IMR-90 (cell line): ENCODE measurements around the gene PRRG1. TPM values are rescaled to one million over a fixed set of nuclear protein-coding genes. Genes with fewer than 3 reads are reported as not detected.

Experiments
- ATAC-seq: fragments of 200-7000 bp; cut with Tn5 transposase; 2 replicates; pipeline ENCODE4 v1.9.1; 2020; ENCODE audit warnings: low read depth, mild to moderate bottlenecking, moderate library complexity
- BruUV-seq: library from RNA; stranded (reverse); fragments of 400-500 nt; replicated peaks from 2 replicates; lab custom pipeline; 2021; lab: Mats Ljungman, UMichigan
- CTCF ChIA-PET: fragments of 300-600 bp; formaldehyde crosslinking; extraction: SDS; loops from one replicate; lab custom pipeline; 2021; ENCODE audit warnings: antibody characterized with exemption; lab: Yijun Ruan, JAX
- POLR2A ChIA-PET: fragments of 300-600 bp; sonication (Branson Sonifier 250); formaldehyde crosslinking; loops from one replicate; lab custom pipeline; 2022; ENCODE audit warnings: antibody characterized with exemption; ENCODE audit not compliant: unreplicated experiment; lab: Charles Lee
- DNase-seq: peaks from one replicate; pipeline ENCODE4 v3.0.0; 2013
- H2AFZ ChIP-seq: replicated peaks from 2 replicates; pipeline ENCODE3; 2013; ENCODE audit warnings: low read length, mild to moderate bottlenecking; ENCODE audit not compliant: poor library complexity
- H2AK5ac ChIP-seq: 2 replicates; pipeline ENCODE4 v1.6.1; 2013; ENCODE audit warnings: low read depth, low read length, inconsistent platforms
- H2AK9ac ChIP-seq: replicated peaks from 2 replicates; pipeline ENCODE3; 2013; ENCODE audit warnings: mild to moderate bottlenecking, low read depth, low read length, moderate library complexity; ENCODE audit not compliant: poor library complexity
- H2BK120ac ChIP-seq: 2 replicates; pipeline ENCODE4 v1.6.1; 2013; ENCODE audit warnings: low read depth, low read length, inconsistent platforms
- H2BK15ac ChIP-seq: 3 replicates; pipeline ENCODE4 v1.6.1; 2013; ENCODE audit warnings: low read depth, low read length, inconsistent platforms
- H2BK20ac ChIP-seq: 2 replicates; pipeline ENCODE4 v1.6.1; 2013; ENCODE audit warnings: low read depth, mild to moderate bottlenecking, inconsistent platforms, low read length, moderate library complexity
- H2BK5ac ChIP-seq: 2 replicates; pipeline ENCODE4 v1.6.1; 2013; ENCODE audit warnings: mild to moderate bottlenecking, low read depth, low read length, inconsistent platforms; ENCODE audit not compliant: poor library complexity, severe bottlenecking
- H3K14ac ChIP-seq: replicated peaks from 2 replicates; pipeline ENCODE4 v1.6.1; 2013; ENCODE audit warnings: low read depth, low read length, inconsistent platforms
- H3K18ac ChIP-seq: 2 replicates; pipeline ENCODE4 v1.6.1; 2013; ENCODE audit warnings: low read depth, low read length, control low read depth
- H3K23ac ChIP-seq: 2 replicates; pipeline ENCODE4 v1.6.1; 2013; ENCODE audit warnings: low read depth, low read length, inconsistent platforms
- H3K27ac ChIP-seq: 2 replicates; pipeline ENCODE4 v1.5.1; 2013; ENCODE audit warnings: mild to moderate bottlenecking, control low read depth, low read length; ENCODE audit not compliant: insufficient read depth
- H3K27me3 ChIP-seq: 2 replicates; pipeline ENCODE4 v1.6.1; 2013; ENCODE audit warnings: low read length; ENCODE audit not compliant: control insufficient read depth, insufficient read depth
- H3K36me3 ChIP-seq: 2 replicates; pipeline ENCODE4 v1.6.1; 2013; ENCODE audit warnings: low read length, mixed read lengths; ENCODE audit not compliant: control insufficient read depth, insufficient read depth
- H3K4ac ChIP-seq: 2 replicates; pipeline ENCODE4 v1.6.1; 2013; ENCODE audit warnings: low read depth, low read length, inconsistent platforms
- H3K4me1 ChIP-seq: 2 replicates; pipeline ENCODE4 v1.6.1; 2013; ENCODE audit warnings: low read length, mixed read lengths; ENCODE audit not compliant: control insufficient read depth, insufficient read depth
- H3K4me2 ChIP-seq: 2 replicates; pipeline ENCODE4 v1.6.1; 2013; ENCODE audit warnings: low read depth, mild to moderate bottlenecking, control low read depth, low read length, moderate library complexity
- H3K4me3 ChIP-seq: 2 replicates; pipeline ENCODE4 v1.5.1; 2013; ENCODE audit warnings: low read depth, mild to moderate bottlenecking, control low read depth, low read length, moderate library complexity; ENCODE audit not compliant: insufficient read depth
- H3K56ac ChIP-seq: 2 replicates; pipeline ENCODE4 v1.6.1; 2013; ENCODE audit warnings: low read length, inconsistent platforms; ENCODE audit not compliant: insufficient read depth; ENCODE audit errors: extremely low read depth
- H3K79me1 ChIP-seq, 2 experiments: 2 replicates each; pipeline ENCODE4 v1.6.1; 2013; ENCODE audit warnings: low read length in 2 of 2, inconsistent platforms in 1 of 2, low read depth in 1 of 2
- H3K9ac ChIP-seq: 2 replicates; pipeline ENCODE4 v1.6.1; 2013; ENCODE audit warnings: low read depth, low read length, control low read depth
- H3K9me1 ChIP-seq: 2 replicates; pipeline ENCODE4 v1.6.1; 2013; ENCODE audit warnings: low read length, inconsistent platforms; ENCODE audit not compliant: insufficient read depth
- H3K9me3 ChIP-seq: 2 replicates; pipeline ENCODE4 v1.6.1; 2013; ENCODE audit warnings: low read length; ENCODE audit not compliant: control insufficient read depth, insufficient read depth
- H4K20me1 ChIP-seq: 2 replicates; pipeline ENCODE4 v1.6.1; 2013; ENCODE audit warnings: low read length, inconsistent platforms; ENCODE audit not compliant: insufficient read depth
- H4K5ac ChIP-seq: 2 replicates; pipeline ENCODE4 v1.6.1; 2013; ENCODE audit warnings: mild to moderate bottlenecking, low read depth, low read length, control low read depth
- H4K8ac ChIP-seq, 2 experiments: 2 replicates each; pipeline ENCODE4 v1.6.1; 2013; ENCODE audit warnings: low read depth in 2 of 2, low read length in 2 of 2, control low read depth in 1 of 2, inconsistent platforms in 1 of 2
- H4K91ac ChIP-seq: 2 replicates; pipeline ENCODE4 v1.6.1; 2013; ENCODE audit warnings: low read depth, low read length, inconsistent platforms; ENCODE audit not compliant: insufficient read depth
- CEBPB ChIP-seq: IDR thresholded peaks from 2 replicates; pipeline ENCODE4 v1.6.1; 2012; ENCODE audit warnings: low read depth, low read length, improper control_type of control experiment
- CHD1 ChIP-seq: IDR thresholded peaks from 2 replicates; pipeline ENCODE4 v1.6.1; 2012; ENCODE audit warnings: low read depth, low read length, improper control_type of control experiment
- MAFK ChIP-seq: IDR thresholded peaks from 2 replicates; pipeline ENCODE4 v1.6.1; 2012; ENCODE audit warnings: low read depth, low read length, improper control_type of control experiment
- RCOR1 ChIP-seq: IDR thresholded peaks from 2 replicates; pipeline ENCODE4 v1.6.1; 2012; ENCODE audit warnings: mild to moderate bottlenecking, low read length, improper control_type of control experiment; ENCODE audit not compliant: insufficient replicate concordance
- RFX5 ChIP-seq: IDR thresholded peaks from 2 replicates; pipeline ENCODE4 v1.8.0; 2012; ENCODE audit warnings: low read depth, mild to moderate bottlenecking, low read length, moderate library complexity
- WGBS, 2 experiments: methylation state at CpG; one replicate each; pipeline versions ENCODE4 v1.1.5 to v1.1.7; 2013; ENCODE audit warnings: missing lambda C conversion rate in 2 of 2; ENCODE audit not compliant: insufficient read length in 1 of 2; ENCODE audit errors: extremely low coverage in 2 of 2; 5-methylcytosine and 5-hydroxymethylcytosine counted together
- dilution Hi-C: fragments of 300-500 bp; cut with HindIII; formaldehyde crosslinking; loops from one replicate; pipeline ENCODE4 v1.14.3; 2018; ENCODE audit warnings: low sequenced_read_pairs; ENCODE audit not compliant: unreplicated experiment
- in situ Hi-C: fragments of 300-500 bp; cut with MboI; formaldehyde crosslinking; loops from 3 replicates; pipeline ENCODE4 v1.14.3; 2019; ENCODE audit warnings: low sequenced_read_pairs, inconsistent platforms, mixed read lengths
- intact Hi-C: fragments of 100-400 bp; cut with micrococcal nuclease; formaldehyde crosslinking; loops from 2 replicates; pipeline ENCODE4 v1.10.0; 2022
- polyA plus RNA-seq, 3 experiments: library from polyadenylated mRNA; depleted of rRNA; stranded (reverse); fragments of >200 nt; gene quantifications; 2 replicates each; pipeline ENCODE4 v1.2.3, GENCODE V29; 2012; ENCODE audit warnings: low replicate concordance in 1 of 3
- total RNA-seq: library from RNA; depleted of rRNA; stranded (reverse); fragments of >200 nt; gene quantifications from 2 replicates; pipeline ENCODE4 v1.2.3, GENCODE V29; 2012

PRRG1 gene
- total and polyA plus RNA-seq, 2 of the 4 experiments (the other 2 are of a cell fraction) = 9.0 to 11.1 TPM

- Histone ChIP-seq H2BK15ac (no peak overlapping the region), H2BK20ac (no peak overlapping the region), H2AFZ (no peak overlapping the region), H3K4ac (no peak overlapping the region), H3K23ac (no peak overlapping the region), H2AK9ac (no peak overlapping the region), H4K91ac (no peak overlapping the region), H3K56ac (no peak overlapping the region), H3K27me3 (no peaks in the 10 kb centered on the region), H3K9me1 (peaks cover 5% of the 10 kb centered on the region; the same call in 1 of the 2 replicates), H3K14ac (no peak overlapping the region), H3K79me1 (peaks cover 0 to 14% of the 10 kb centered on the region in 2 experiments; a peak in 3 of 4 replicates), H3K4me2 (no peak overlapping the region), H3K4me3 (no peak overlapping the region), H4K5ac (no peak overlapping the region), H3K18ac (no peak overlapping the region), H4K20me1 (peaks cover 33% of the 10 kb centered on the region), H3K36me3 (0 out of 2 replicates have a peak, but pooled peaks cover 1% of the 10 kb centered on the region), H2BK5ac (no peak overlapping the region), H4K8ac (no peak overlapping the region), H3K27ac (no peak overlapping the region), H3K9ac (no peak overlapping the region), H3K4me1 (0 out of 2 replicates have a peak, but pooled peaks cover 2% of the 10 kb centered on the region), H2AK5ac (no peak overlapping the region), H3K9me3 (no peaks in the 10 kb centered on the region), H2BK120ac (no peak overlapping the region)
- in situ Hi-C loops (no loop called here), dilution Hi-C loops (no loop called here), intact Hi-C loops (no loop called here)
- ChIA-PET CTCF (no interaction called here), POLR2A (no interaction called here)
- TF ChIP-seq CHD1 (no peak), CEBPB (0 out of 2 replicates have a peak, but pooled peaks have one; percentile 19), MAFK (no peak), RCOR1 (no peak), RFX5 (no peak)
- DNase-seq (peak; percentile 14), ATAC-seq (peak; percentile 56)
- 91% methylated on average over 8 of the region's 8 CpGs; no CpG with 5 or more reads in 1 of the 2 experiments for WGBS, 2 experiments
- BruUV-seq = no TSS peak
These were observed 22.4 kb downstream of the PRRG1 start for GRCh38 chrX:37371578-37371991.
